ENCODE results near the gene VAC14. TPM values are rescaled to one million over a fixed set of nuclear protein-coding genes. Genes with fewer than 3 reads are reported as not detected.
"Not testable (repeated sequence)": the region's sequence is repeated elsewhere in the genome, so short reads cannot be mapped to it uniquely, and the experiment has no call there.

The VAC14 gene
- 10 to 100 TPM; 26.7 to 28.0 TPM for total RNA-seq

GRCh38 chr16:70800781-70801480 lies at the start of gene VAC14:
VAC14 (minus strand) TSS chr16:70801158; CDS start chr16:70800900, 258 bp downstream.
- Mint-ChIP-seq H3K27me3 (no peaks in the 10 kb centered on the region), H3K4me1 (peaks cover 50% of the 10 kb centered on the region), H3K36me3 (ENCODE audit: low read depth) (no peaks in the 10 kb centered on the region), H3K27ac (peak within 1 kb of the TSS; percentile 83), H3K4me3 (peak within 1 kb of the TSS; percentile 95), H3K9me3 (peaks cover 2% of the 10 kb centered on the region)
- ChIA-PET CTCF (interaction anchor here (0.9 to 1.1 kb wide), 2 partner anchors 30 kb away, joined by 4 to 5 read pairs; no protein-coding TSS in a partner anchor), POLR2A (interaction anchor here (0.6 to 2.1 kb wide), 10 partner anchors 10 to 488 kb away, joined by 3 to 10 read pairs (median 4); partner anchors contain the start of genes CMTR2 and DDX19A)
- peak; percentile 97 for DNase-seq

- H3K27me3 Mint-ChIP-seq; CTCF ChIA-PET; H3K27ac Mint-ChIP-seq; H3K9me3 Mint-ChIP-seq; DNase-seq; POLR2A ChIA-PET; H3K36me3 Mint-ChIP-seq (ENCODE audit: low read depth); H3K4me3 Mint-ChIP-seq; H3K4me1 Mint-ChIP-seq: not testable (repeated sequence)
These were observed 22.6 kb upstream of the VAC14 start for GRCh38 chr16:70823498-70824118.

GRCh38 chr16:70822734-70823133 lies 21.8 kb upstream of the VAC14 start:
- H3K36me3 Mint-ChIP-seq (ENCODE audit: low read depth); H3K4me1 Mint-ChIP-seq; DNase-seq; CTCF ChIA-PET; POLR2A ChIA-PET; H3K27me3 Mint-ChIP-seq; H3K4me3 Mint-ChIP-seq; H3K9me3 Mint-ChIP-seq; H3K27ac Mint-ChIP-seq: not testable (repeated sequence)

GRCh38 chr16:70818088-70818487 lies 17.1 kb upstream of the VAC14 start:
- DNase-seq; H3K9me3 Mint-ChIP-seq; H3K4me1 Mint-ChIP-seq; H3K36me3 Mint-ChIP-seq (ENCODE audit: low read depth); H3K27me3 Mint-ChIP-seq; CTCF ChIA-PET; H3K27ac Mint-ChIP-seq; H3K4me3 Mint-ChIP-seq; POLR2A ChIA-PET: not testable (repeated sequence)

- POLR2A ChIA-PET, result interaction anchor here (1.6 kb wide), 1 partner anchor 10 kb away, joined by 3 read pairs; no protein-coding TSS in a partner anchor
- Mint-ChIP-seq H3K9me3 (no peaks in the 10 kb centered on the region), H3K36me3 (ENCODE audit: low read depth) (no peaks in the 10 kb centered on the region), H3K4me1 (peaks cover 16% of the 10 kb centered on the region), H3K27me3 (peaks cover 14% of the 10 kb centered on the region), H3K4me3 (no peak overlapping the region), H3K27ac (no peak overlapping the region)
- no peak for DNase-seq
- CTCF ChIA-PET, result interaction anchor here (0.9 kb wide), 1 partner anchor 38 kb away, joined by 4 read pairs; no protein-coding TSS in a partner anchor
These were observed 8.6 kb upstream of the VAC14 start for GRCh38 chr16:70809392-70810060.

GRCh38 chr16:70808371-70808770 lies 7.4 kb upstream of the VAC14 start:
- no peak for DNase-seq
- Mint-ChIP-seq H3K4me1 (peaks cover 24% of the 10 kb centered on the region), H3K27ac (no peak overlapping the region), H3K27me3 (peaks cover 14% of the 10 kb centered on the region), H3K4me3 (no peak overlapping the region), H3K9me3 (peaks cover 2% of the 10 kb centered on the region), H3K36me3 (ENCODE audit: low read depth) (no peaks in the 10 kb centered on the region)
- CTCF ChIA-PET, result interaction anchor here (1.0 kb wide), 1 partner anchor 37 kb away, joined by 3 read pairs; no protein-coding TSS in a partner anchor
- POLR2A ChIA-PET, result interaction anchor here (1.0 kb wide), 1 partner anchor 9 kb away, joined by 3 read pairs; no protein-coding TSS in a partner anchor

- no peak for DNase-seq
- H3K27ac Mint-ChIP-seq, result no peak overlapping the region
- ChIA-PET CTCF (no interaction called here), POLR2A (no interaction called here)
- H3K9me3 Mint-ChIP-seq, result peaks cover 2% of the 10 kb centered on the region
- H3K36me3 Mint-ChIP-seq (ENCODE audit: low read depth), result no peaks in the 10 kb centered on the region
- no peak overlapping the region for H3K4me3 Mint-ChIP-seq
- H3K27me3 Mint-ChIP-seq, result peaks cover 14% of the 10 kb centered on the region
- H3K4me1 Mint-ChIP-seq, result peaks cover 34% of the 10 kb centered on the region
These were observed 4.8 kb upstream of the VAC14 start for GRCh38 chr16:70805787-70806186.

GRCh38 chr16:70805380-70805779 lies 4.4 kb upstream of the VAC14 start:
- Mint-ChIP-seq H3K9me3 (peaks cover 2% of the 10 kb centered on the region), H3K27ac (peak overlapping the region; percentile 82), H3K4me3 (no peak overlapping the region), H3K36me3 (ENCODE audit: low read depth) (no peaks in the 10 kb centered on the region), H3K27me3 (peaks cover 14% of the 10 kb centered on the region), H3K4me1 (peaks cover 36% of the 10 kb centered on the region)
- POLR2A ChIA-PET, result interaction anchor here (1.0 kb wide), 1 partner anchor 483 kb away, joined by 3 read pairs; no protein-coding TSS in a partner anchor
- no peak for DNase-seq
- CTCF ChIA-PET, result no interaction called here

GRCh38 chr16:70804734-70805169 lies 3.8 kb upstream of the VAC14 start:
- DNase-seq, result no peak
- peaks cover 9% of the 10 kb centered on the region for H3K27me3 Mint-ChIP-seq
- ChIA-PET POLR2A (interaction anchor here (0.6 to 1.0 kb wide), 2 partner anchors 483 to 683 kb away, joined by 3 read pairs; no protein-coding TSS in a partner anchor), CTCF (interaction anchor here (2.0 kb wide), 1 partner anchor 507 kb away, joined by 4 read pairs; no protein-coding TSS in a partner anchor)
- H3K4me1 Mint-ChIP-seq, result peaks cover 42% of the 10 kb centered on the region
- no peaks in the 10 kb centered on the region for H3K36me3 Mint-ChIP-seq (ENCODE audit: low read depth)
- H3K27ac Mint-ChIP-seq, result peak overlapping the region; percentile 82
- H3K9me3 Mint-ChIP-seq, result peaks cover 2% of the 10 kb centered on the region
- no peak overlapping the region for H3K4me3 Mint-ChIP-seq

GRCh38 chr16:70804153-70804733 lies 3.3 kb upstream of the VAC14 start:
- peaks cover 2% of the 10 kb centered on the region for H3K9me3 Mint-ChIP-seq
- no peak overlapping the region for H3K4me3 Mint-ChIP-seq
- H3K27me3 Mint-ChIP-seq, result peaks cover 6% of the 10 kb centered on the region
- peak; percentile 30 for DNase-seq
- peaks cover 46% of the 10 kb centered on the region for H3K4me1 Mint-ChIP-seq
- ChIA-PET POLR2A (interaction anchor here (0.6 to 1.0 kb wide), 2 partner anchors 484 to 683 kb away, joined by 3 read pairs; no protein-coding TSS in a partner anchor), CTCF (interaction anchor here (2.0 kb wide), 1 partner anchor 508 kb away, joined by 4 read pairs; no protein-coding TSS in a partner anchor)
- H3K36me3 Mint-ChIP-seq (ENCODE audit: low read depth), result no peaks in the 10 kb centered on the region
- peak overlapping the region; percentile 82 for H3K27ac Mint-ChIP-seq

- Mint-ChIP-seq H3K4me3 (no peak overlapping the region), H3K4me1 (peaks cover 52% of the 10 kb centered on the region), H3K36me3 (ENCODE audit: low read depth) (no peaks in the 10 kb centered on the region), H3K27ac (no peak overlapping the region), H3K9me3 (peaks cover 2% of the 10 kb centered on the region), H3K27me3 (peaks cover 6% of the 10 kb centered on the region)
- ChIA-PET CTCF (interaction anchor here (2.0 kb wide), 1 partner anchor 509 kb away, joined by 4 read pairs; no protein-coding TSS in a partner anchor), POLR2A (no interaction called here)
- DNase-seq, result no peak
These were observed 2.4 kb upstream of the VAC14 start for GRCh38 chr16:70803319-70803718.

GRCh38 chr16:70801611-70802010 lies 653 bp upstream of the VAC14 start:
- DNase-seq, result no peak
- H3K9me3 Mint-ChIP-seq, result peaks cover 2% of the 10 kb centered on the region
- H3K4me3 Mint-ChIP-seq, result peak overlapping the region; percentile 95
- ChIA-PET CTCF (interaction anchor here (0.9 kb wide), 1 partner anchor 30 kb away, joined by 4 read pairs; no protein-coding TSS in a partner anchor), POLR2A (interaction anchor here (0.6 to 2.1 kb wide), 8 partner anchors 11 to 487 kb away, joined by 3 to 10 read pairs (median 5); partner anchors contain the start of genes CMTR2 and DDX19A)
- no peaks in the 10 kb centered on the region for H3K27me3 Mint-ChIP-seq
- H3K4me1 Mint-ChIP-seq, result peaks cover 52% of the 10 kb centered on the region
- peak overlapping the region; percentile 83 for H3K27ac Mint-ChIP-seq
- H3K36me3 Mint-ChIP-seq (ENCODE audit: low read depth), result no peaks in the 10 kb centered on the region
